Left lung (tissue), 10 donors: ENCODE measurements around the gene CHODL. TPM values are rescaled to one million over a fixed set of nuclear protein-coding genes. Genes with fewer than 3 reads are reported as not detected.

Experiments used
- ATAC-seq: fragments of 200-7000 bp; cut with Tn5 transposase; one replicate; pipeline ENCODE4 v1.9.1; 2020; ENCODE audit warnings: moderate library complexity
- DNase-seq, 4 donors: peaks; one replicate each; pipeline ENCODE4 v3.0.0-alpha.2; 2013 to 2020
- H3K27ac ChIP-seq, 2 donors: fragments of 200-600 bp; sonication (generic) in 1 of 2; one replicate each; pipeline versions ENCODE4 v1.5.0 to v1.8.0; 2020 to 2021
- H3K27me3 ChIP-seq, 2 donors: fragments of 200-600 bp; sonication (generic) in 1 of 2; one replicate each; pipeline versions ENCODE4 v1.5.0 to v1.8.0; 2020 to 2021
- H3K36me3 ChIP-seq, 2 donors: fragments of 200-600 bp; sonication (generic) in 1 of 2; one replicate each; pipeline versions ENCODE4 v1.5.0 to v1.8.0; 2020 to 2021
- H3K4me1 ChIP-seq, 2 donors: fragments of 200-600 bp; one replicate each; pipeline ENCODE4 v1.8.0; 2021
- H3K4me3 ChIP-seq, 2 donors: fragments of 200-600 bp; sonication (generic) in 1 of 2; one replicate each; pipeline versions ENCODE4 v1.5.0 to v1.8.0; 2020 to 2021; ENCODE audit warnings: mild to moderate bottlenecking in 1 of 2
- H3K9me3 ChIP-seq, 2 donors: fragments of 200-600 bp; sonication (generic) in 1 of 2; one replicate each; pipeline versions ENCODE4 v1.5.0 to v1.8.0; 2020 to 2021
- intact Hi-C, 2 donors: fragments of 100-400 bp; cut with DNase I; formaldehyde crosslinking; loops; one replicate each; pipeline versions ENCODE4 v1.11.2 to v1.14.2; 2022
- polyA plus RNA-seq, 6 donors: library from polyadenylated mRNA; unstranded; fragments of 120-200 nt; gene quantifications; one replicate each; pipeline ENCODE4 v1.2.1, GENCODE V29; 2013; ENCODE audit not compliant: insufficient read length in 6 of 6
- total RNA-seq, 2 donors: library from RNA; stranded (reverse); fragmentation: NEBNext Ultra II Directional; extraction: Animal tissue kit (Norgen Biotek cat#: 25700); gene quantifications; one replicate each; pipeline ENCODE4 v1.2.1, GENCODE V29; 2021
- TF ChIP-seq, protein P1 (sequence below), 2 donors: fragments of 200-600 bp; sonication (generic) in 1 of 2; IDR thresholded peaks; one replicate each; pipeline versions ENCODE4 v1.5.0 to v1.8.0; 2021; ENCODE audit warnings: antibody characterized with exemption in 2 of 2
- donor health status: DM: no; HTN: yes; CAD: no.
- donor health status: DM: no; HTN: no; CAD: no.

CHODL gene
- total and polyA plus RNA-seq, 8 donors, result 0.32 to 4.5 (median 1.8) TPM

DNA sequence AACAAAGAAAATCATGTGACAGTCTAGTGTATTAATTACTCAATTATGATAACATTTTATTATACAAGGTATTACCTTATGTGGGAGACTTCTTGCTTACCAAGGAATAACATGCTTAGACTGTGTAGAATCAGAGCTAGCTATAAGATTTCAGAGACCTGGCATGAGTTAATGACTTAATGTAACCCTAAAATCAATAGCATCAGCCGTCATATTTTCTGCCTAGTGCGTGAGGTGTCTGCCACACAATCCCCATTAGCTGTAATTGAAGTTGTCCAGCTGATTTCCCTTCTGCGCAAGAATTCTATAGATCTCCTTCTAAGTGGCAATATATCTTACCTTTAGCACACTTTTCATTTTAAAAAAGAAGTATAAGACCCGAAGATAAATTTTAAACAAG is 28.8 kb downstream of the CHODL start:
- DNase-seq (no peak), ATAC-seq (no peak)
- Histone ChIP-seq H3K27me3 (no peaks in the 10 kb centered on the region), H3K9me3 (no peaks in the 10 kb centered on the region), H3K4me1 (no peaks in the 10 kb centered on the region), H3K4me3 (no peak overlapping the region), H3K27ac (no peak overlapping the region), H3K36me3 (no peaks in the 10 kb centered on the region)
- TF ChIP-seq, protein P1, sequence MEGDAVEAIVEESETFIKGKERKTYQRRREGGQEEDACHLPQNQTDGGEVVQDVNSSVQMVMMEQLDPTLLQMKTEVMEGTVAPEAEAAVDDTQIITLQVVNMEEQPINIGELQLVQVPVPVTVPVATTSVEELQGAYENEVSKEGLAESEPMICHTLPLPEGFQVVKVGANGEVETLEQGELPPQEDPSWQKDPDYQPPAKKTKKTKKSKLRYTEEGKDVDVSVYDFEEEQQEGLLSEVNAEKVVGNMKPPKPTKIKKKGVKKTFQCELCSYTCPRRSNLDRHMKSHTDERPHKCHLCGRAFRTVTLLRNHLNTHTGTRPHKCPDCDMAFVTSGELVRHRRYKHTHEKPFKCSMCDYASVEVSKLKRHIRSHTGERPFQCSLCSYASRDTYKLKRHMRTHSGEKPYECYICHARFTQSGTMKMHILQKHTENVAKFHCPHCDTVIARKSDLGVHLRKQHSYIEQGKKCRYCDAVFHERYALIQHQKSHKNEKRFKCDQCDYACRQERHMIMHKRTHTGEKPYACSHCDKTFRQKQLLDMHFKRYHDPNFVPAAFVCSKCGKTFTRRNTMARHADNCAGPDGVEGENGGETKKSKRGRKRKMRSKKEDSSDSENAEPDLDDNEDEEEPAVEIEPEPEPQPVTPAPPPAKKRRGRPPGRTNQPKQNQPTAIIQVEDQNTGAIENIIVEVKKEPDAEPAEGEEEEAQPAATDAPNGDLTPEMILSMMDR (IDR thresholded peaks at IDR 0.05), result no peak
- intact Hi-C loops, result no loop called here

DNA sequence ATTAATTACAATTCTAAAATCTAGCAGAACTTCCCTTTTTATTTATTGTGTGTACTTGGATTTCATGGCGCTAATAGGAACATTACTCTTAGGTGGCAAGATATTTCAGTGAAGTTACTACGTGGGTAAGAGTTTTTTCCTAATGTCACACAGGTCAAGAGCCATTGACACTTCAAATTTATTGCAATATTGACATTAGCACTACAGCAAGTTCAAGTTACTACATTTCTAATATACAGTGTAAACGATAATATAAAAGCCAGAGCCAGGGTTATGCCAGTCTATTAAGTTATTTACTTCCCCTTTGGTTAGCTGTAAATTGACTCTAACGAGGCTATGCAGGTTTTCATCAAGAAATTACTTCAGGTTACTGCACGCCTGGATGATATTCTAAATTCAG is 29.7 kb downstream of the CHODL start:
- H3K27ac ChIP-seq, result no peak overlapping the region
- H3K27me3 ChIP-seq, result no peaks in the 10 kb centered on the region
- peak; percentile 77 for ATAC-seq
- TF ChIP-seq, protein P1 (IDR thresholded peaks at IDR 0.05), result no peak
- H3K9me3 ChIP-seq, result no peaks in the 10 kb centered on the region
- intact Hi-C loops, result no loop called here
- no peaks in the 10 kb centered on the region for H3K4me1 ChIP-seq
- H3K4me3 ChIP-seq, result no peak overlapping the region
- no peak for DNase-seq
- no peaks in the 10 kb centered on the region for H3K36me3 ChIP-seq

DNA sequence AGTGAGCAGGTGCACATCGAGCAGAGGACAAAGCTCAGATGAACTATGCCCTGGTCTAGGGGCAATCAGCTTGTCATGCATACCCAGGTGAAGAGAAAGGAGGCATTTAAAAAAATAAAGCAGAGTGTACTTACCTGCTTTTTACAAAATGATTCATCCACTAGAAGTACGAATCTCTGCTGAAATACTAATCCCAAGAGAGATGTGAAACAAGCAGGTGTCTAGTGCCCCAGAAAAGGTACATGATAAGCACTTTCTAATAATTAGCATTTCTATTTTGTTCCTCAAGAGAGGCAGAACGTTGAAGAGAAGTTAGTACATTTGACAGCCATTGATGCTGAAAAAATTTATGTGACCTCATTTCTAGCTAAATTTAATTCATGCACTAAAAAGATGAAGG is 31.1 kb downstream of the CHODL start:
- no peak overlapping the region for H3K4me3 ChIP-seq
- ATAC-seq (no peak), DNase-seq (no peak)
- H3K36me3 ChIP-seq, result no peaks in the 10 kb centered on the region
- H3K4me1 ChIP-seq, result no peaks in the 10 kb centered on the region
- H3K27me3 ChIP-seq, result no peaks in the 10 kb centered on the region
- intact Hi-C loops, result no loop called here
- TF ChIP-seq, protein P1 (IDR thresholded peaks at IDR 0.05), result no peak
- H3K27ac ChIP-seq, result no peak overlapping the region
- H3K9me3 ChIP-seq, result no peaks in the 10 kb centered on the region

DNA sequence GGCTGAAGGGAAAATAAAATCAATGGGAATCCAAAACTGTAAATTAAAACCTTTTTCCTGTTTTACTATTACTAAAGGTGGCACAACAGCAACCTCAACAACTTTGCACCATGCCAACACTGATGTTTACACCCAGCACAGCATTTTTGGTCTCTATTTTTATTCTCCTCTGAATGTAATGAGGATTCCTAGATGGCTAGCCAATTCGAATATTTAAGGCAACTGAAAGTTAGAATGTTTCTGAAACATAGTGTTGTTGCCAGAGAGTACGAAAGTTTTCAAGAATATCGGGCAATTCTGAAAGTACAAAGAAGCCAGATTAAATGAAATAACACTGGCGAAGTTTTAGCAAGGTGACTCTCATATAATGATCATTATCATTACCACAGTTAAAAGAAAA is 40.7 kb downstream of the CHODL start:
- DNase-seq (no peak), ATAC-seq (no peak)
- no peak overlapping the region for H3K4me3 ChIP-seq
- no peak overlapping the region for H3K27ac ChIP-seq
- TF ChIP-seq, protein P1 (IDR thresholded peaks at IDR 0.05), result no peak
- no peaks in the 10 kb centered on the region for H3K36me3 ChIP-seq
- H3K27me3 ChIP-seq, result no peaks in the 10 kb centered on the region
- H3K9me3 ChIP-seq, result no peaks in the 10 kb centered on the region
- intact Hi-C loops, result no loop called here
- no peaks in the 10 kb centered on the region for H3K4me1 ChIP-seq

DNA sequence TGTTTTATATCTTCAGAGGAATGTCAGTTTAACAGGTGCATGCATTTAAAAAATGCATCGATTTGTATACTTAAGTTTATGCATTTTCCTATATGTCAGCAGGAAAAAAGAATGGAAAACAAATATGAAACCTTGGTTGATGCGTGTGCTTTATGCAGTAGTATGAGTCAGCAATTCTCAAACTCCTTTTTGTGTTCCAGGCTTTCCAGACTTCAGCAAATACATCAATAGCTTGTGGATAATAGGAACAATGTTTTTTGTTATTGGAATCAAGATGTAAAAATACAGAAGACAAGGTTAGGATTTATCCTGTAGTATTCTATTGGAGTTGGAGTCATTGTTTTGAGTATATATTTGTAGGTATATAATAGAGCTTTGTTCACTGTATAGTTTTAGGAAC is 45.2 kb downstream of the CHODL start:
- ATAC-seq, result no peak
- H3K27me3 ChIP-seq, result peaks cover 0 to 5% of the 10 kb centered on the region in 2 donors
- TF ChIP-seq, protein P1 (IDR thresholded peaks at IDR 0.05), result no peak
- no peaks in the 10 kb centered on the region for H3K4me1 ChIP-seq
- no peaks in the 10 kb centered on the region for H3K36me3 ChIP-seq
- no peak for DNase-seq
- no peaks in the 10 kb centered on the region for H3K9me3 ChIP-seq
- intact Hi-C loops, result no loop called here
- H3K4me3 ChIP-seq, result no peak overlapping the region
- no peak overlapping the region for H3K27ac ChIP-seq
